HuH-7.5 (cell line): Measurements from ENCODE around the gene IL17D.
"Not testable (repeated sequence)": the region's sequence is repeated elsewhere in the genome, so short reads cannot be mapped to it uniquely, and the experiment has no call there.

Experiments
- DNase-seq: peaks from one replicate; pipeline ENCODE4 v3.0.0; 2011; ENCODE audit warnings: low spot score

Gene IL17D, protein sequence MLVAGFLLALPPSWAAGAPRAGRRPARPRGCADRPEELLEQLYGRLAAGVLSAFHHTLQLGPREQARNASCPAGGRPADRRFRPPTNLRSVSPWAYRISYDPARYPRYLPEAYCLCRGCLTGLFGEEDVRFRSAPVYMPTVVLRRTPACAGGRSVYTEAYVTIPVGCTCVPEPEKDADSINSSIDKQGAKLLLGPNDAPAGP

GRCh38 chr13:20702915-20703779 is at the start of gene IL17D:
Gene IL17D, plus strand, starts transcription at chr13:20703699. Its CDS starts 303 bp downstream, at chr13:20704002.
- peak; percentile 68 for DNase-seq

DNA sequence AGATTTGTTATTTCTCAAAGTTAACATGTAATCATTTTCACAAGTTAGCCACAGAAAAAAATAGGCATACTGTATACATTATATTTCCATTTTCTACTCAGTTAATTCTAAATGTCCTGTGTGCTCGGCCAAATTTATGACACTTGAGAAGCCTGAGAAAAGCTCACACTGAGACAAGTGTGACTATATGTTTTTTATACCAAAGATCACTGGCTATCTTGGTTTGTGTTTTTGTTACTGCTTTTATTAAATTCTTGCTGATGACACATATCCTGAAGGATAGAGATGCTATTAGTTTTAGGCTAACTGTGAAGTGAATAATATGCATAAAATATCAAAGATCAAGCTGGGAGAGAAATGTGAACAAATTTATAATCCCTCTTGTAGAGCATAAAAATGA is 49.3 kb upstream of the IL17D start:
- DNase-seq: no peak

GRCh38 chr13:20658451-20659040 is 45.0 kb upstream of the IL17D start:
- DNase-seq: no peak

GRCh38 chr13:20664351-20664750 is 39.1 kb upstream of the IL17D start:
- no peak for DNase-seq

DNA sequence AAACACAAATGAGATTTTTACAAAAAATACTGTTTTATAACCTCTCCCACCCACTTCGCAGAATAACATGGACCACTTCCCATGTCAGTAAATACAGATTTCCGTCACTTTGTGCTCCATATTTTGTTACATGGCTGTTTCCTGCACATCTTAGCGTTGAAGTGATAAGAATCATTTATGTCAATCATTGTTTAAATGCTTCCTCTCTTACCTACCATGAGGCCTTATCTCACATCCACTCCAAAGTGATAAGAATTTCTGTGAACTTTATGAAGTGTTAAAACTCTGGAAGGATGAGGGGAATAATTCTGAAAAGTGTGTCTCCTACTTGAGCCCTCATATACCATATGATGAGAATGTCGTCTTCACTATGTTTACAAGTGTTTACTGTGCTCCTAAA is 36.6 kb upstream of the IL17D start:
- no peak for DNase-seq

GRCh38 chr13:20667857-20668437 is 35.6 kb upstream of the IL17D start:
- DNase-seq: no peak

GRCh38 chr13:20669162-20669561 is 34.3 kb upstream of the IL17D start:
- no peak for DNase-seq

- no peak for DNase-seq
These were observed 31.7 kb upstream of the IL17D start for GRCh38 chr13:20671789-20672188.

DNA sequence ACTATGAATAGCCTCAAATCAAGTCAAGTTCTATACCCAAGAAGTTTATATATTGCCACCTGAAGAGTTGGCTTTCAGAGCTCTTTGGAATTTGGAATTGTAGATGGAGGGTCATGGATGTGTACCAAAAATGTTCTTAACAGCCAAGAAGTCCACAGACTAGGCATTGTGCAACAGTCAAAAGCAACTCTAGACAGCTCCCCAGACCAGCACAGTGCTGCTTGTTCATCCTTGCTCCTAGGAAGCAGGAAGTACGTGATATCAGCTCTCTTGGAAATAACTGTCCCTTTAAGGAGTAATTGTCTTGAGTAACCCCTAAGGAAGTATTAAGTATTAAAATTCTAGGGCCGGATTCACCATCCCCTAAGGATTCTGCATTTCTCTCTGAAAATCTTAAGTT is 30.7 kb upstream of the IL17D start:
- DNase-seq: no peak

DNA sequence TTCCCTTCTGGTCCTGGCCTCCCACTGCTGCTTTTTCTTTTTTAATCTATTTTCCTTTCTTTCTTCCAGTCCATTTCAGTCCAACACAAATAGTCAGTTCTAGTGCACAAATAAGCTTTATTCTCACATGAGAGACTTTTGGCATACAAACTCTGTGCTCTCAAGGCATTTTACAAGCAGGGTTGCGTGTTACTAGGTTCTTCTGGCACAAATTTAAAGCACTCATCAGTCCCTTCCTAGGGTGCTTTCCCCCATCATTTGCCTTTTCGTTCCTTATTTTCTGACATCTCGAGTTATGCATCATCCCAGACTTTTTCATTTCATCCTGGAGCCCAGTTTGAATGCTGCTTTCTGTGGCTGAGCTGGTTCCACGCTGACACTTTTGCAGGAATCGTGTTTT is 29.8 kb upstream of the IL17D start:
- no peak for DNase-seq

DNA sequence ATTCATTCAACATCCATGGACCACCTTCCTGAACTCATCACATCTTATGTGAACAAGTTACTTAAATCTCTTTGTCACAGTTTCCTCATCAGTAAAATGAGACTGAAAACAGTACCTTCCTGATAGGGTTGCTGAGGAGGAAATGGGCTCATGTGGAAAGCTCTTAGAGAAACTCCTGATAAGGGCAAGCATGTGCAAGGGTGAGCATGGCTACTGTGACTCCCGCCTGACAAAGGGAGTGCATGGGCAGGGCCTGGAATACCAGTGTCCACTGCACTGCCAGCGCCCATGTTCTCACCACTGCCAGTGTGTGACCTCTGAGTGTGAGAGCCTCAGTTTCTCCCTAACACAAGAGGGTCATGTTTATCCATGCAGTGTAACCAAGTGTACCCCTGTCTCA is 27.3 kb upstream of the IL17D start:
- DNase-seq: no peak

DNA sequence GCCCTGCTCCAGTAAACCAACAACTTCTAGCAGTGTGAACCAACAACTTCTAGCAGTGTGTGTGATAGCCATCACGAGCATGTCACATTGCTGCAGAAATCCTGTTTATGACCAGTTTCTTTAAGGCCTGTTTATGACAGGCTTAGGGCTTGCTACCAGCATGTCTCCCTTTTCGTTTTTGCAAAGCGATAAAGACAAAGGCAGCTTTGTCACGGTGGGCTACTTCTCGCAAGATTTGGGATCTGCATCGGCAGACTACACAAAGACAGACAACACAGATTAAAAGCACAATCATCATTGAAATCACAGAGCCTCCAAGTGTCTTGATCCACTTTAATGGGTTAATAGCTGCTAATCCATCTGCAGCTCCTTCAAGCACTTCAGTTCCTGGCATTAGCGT is 24.9 kb upstream of the IL17D start:
- not testable (repeated sequence) for DNase-seq

DNA sequence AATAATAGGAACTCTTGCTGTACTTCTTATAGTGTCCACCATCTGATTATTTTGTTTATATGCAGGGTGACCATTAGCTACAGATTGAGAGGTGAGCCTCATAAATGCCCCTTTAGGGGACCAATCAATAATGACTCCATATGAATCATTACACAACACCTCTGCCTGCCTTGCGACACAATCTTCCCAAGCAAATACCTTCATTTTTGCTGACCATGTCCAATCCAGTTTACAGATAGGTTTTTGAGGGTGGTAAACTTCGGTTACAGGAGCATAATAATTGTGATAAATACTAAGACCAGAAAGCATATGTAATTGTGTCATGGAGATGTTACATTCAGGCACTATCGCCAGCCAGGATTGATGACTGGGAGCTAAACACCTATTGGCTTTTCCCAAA is 23.6 kb upstream of the IL17D start:
- no peak for DNase-seq

- DNase-seq: no peak
These were observed 23.0 kb upstream of the IL17D start for GRCh38 chr13:20680416-20681080.

GRCh38 chr13:20681481-20681880 is 22.0 kb upstream of the IL17D start:
- DNase-seq: not testable (repeated sequence)

DNA sequence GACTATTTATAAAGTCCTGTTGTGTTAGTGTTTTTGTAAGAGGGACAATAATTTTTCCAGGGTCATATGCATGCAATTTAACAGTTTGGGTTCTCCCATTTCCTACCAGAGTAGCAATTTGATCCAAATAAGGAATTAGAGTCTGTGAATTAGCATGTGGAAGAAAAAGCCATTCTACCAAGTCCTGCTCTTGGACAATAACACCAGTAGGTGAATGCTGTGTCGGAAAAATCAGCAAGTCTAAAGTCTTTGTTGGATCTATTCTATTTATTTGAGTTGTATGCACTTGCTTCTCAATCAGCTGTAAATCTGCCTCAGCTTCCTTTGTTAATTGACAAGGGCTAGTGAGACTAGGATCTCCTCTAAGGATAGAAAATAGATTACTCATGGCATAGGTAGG is 21.4 kb upstream of the IL17D start:
- DNase-seq: no peak

DNA sequence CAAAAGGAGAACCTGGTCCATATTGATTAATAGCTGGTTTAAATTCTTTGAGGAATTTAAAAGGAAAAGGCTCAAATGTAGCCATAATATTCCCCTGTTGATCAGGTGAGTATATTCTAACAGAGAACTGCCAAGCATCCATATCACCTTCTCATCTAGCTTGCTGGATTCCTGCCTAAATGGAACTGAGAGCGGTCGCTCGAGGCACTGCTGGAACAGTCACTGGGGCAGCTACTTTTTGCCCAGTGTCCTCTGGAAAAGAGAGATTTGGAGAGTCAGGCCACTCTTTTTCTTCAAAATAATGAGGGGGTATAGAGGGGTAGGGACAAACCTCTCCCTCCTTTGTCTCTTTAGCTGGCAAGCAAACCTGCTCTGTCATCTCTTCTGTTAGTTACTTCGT is 19.5 kb upstream of the IL17D start:
- DNase-seq: no peak

DNA sequence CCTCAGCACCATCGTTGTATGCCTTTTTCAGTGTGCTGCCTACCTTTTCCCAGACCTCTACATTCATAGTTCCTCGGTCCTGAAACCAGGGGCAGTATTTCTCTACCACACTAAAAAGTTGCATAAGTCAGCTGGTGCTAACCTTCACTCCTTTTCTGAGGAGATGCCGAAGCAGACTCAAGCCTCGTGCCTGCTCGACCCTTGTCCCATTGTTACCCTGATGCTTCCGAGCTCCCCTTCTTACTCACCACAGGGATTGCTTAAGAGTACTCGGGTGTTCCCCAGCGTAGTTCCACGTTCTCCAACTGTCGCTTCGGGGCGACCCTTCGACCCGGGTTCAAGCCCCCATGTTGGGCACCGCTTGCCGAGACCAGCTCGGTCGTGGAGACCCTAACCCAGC is 19.0 kb upstream of the IL17D start:
- DNase-seq: no peak

- no peak for DNase-seq
These were observed 18.4 kb upstream of the IL17D start for GRCh38 chr13:20685092-20685491.

GRCh38 chr13:20686167-20686566 is 17.3 kb upstream of the IL17D start:
- no peak for DNase-seq

DNA sequence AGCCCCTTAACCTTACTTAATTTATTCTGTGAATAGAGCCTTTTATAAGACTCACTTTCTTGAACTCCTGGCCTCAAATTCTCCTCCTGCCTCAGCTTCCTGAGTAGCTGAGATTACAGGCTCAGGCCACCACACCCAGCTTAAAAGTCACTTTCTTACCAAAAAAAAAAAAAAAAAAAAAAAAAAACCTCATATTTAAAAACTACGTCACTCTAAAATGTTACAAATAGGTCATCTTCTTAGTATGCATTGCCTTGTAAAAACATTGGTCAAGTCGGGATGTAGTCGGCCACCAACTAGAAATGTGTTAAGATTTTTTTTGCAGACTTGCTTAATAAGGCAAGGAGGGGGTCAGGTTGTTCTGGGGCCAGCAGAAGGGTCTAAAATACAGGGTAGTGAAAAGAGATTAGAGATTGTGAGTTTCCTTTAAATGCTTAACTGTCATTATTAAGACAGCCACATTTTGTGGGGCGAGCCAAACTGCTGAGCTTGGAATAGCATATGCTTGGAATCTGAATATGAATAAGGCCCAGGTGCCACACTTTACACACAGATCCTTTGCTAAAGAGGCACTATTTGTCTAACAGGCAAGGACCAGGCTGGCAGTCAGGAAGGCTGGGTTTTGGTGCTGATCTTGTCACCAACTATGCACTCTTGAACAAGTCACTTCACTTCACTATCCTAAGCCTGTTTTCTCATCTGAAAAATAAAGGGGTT is 16.5 kb upstream of the IL17D start:
- no peak for DNase-seq

DNA sequence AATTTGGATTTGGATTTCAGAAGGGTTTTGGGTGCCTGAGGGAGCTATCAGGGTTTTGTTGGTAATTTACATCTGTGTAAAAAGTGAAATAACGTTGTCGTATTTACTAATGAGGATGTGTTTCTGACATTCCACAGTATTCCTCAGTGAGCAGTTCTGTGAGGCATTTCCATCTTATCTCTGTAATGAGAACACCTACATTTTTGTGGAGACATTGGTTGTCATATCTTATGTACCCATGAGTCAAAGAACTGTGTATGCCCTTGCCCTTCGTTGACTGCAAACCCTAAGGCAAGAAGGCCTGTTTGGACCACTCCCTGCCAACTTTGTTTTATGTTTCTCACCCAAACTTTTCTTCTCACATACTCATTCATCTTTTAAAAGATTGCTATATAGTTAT is 14.2 kb upstream of the IL17D start:
- DNase-seq: no peak
